Measurements from ENCODE around the gene HOXA3. TPM values are rescaled to one million over a fixed set of nuclear protein-coding genes. Genes with fewer than 3 reads are reported as not detected.

Gene HOXA3
- total RNA-seq, 1 donor from 2014 or later = 12.1 TPM

- H3K4me1 Mint-ChIP-seq (ENCODE audit: low read depth) = peaks cover 70% of the 10 kb centered on the region
- no peaks in the 10 kb centered on the region for H3K9me3 Mint-ChIP-seq (ENCODE audit: low read depth)
- H3K36me3 Mint-ChIP-seq (ENCODE audit: low read depth) = peaks cover 20% of the 10 kb centered on the region
- TF ChIP-seq CTCF (IDR thresholded peaks at IDR 0.05) = peak; percentile 4
- DNase-seq (ENCODE audit: low spot score) = no peak
- H3K27me3 Mint-ChIP-seq (ENCODE audit: low read depth) = peaks cover 48% of the 10 kb centered on the region
- peak overlapping the region; percentile 99 for H3K27ac Mint-ChIP-seq (ENCODE audit: unreplicated experiment)
- peak overlapping the region; percentile 96 for H3K4me3 Mint-ChIP-seq (ENCODE audit: unreplicated experiment)
Observed at GRCh38 chr7:27098578-27099451, 53.6 kb downstream of the HOXA3 start.

DNA sequence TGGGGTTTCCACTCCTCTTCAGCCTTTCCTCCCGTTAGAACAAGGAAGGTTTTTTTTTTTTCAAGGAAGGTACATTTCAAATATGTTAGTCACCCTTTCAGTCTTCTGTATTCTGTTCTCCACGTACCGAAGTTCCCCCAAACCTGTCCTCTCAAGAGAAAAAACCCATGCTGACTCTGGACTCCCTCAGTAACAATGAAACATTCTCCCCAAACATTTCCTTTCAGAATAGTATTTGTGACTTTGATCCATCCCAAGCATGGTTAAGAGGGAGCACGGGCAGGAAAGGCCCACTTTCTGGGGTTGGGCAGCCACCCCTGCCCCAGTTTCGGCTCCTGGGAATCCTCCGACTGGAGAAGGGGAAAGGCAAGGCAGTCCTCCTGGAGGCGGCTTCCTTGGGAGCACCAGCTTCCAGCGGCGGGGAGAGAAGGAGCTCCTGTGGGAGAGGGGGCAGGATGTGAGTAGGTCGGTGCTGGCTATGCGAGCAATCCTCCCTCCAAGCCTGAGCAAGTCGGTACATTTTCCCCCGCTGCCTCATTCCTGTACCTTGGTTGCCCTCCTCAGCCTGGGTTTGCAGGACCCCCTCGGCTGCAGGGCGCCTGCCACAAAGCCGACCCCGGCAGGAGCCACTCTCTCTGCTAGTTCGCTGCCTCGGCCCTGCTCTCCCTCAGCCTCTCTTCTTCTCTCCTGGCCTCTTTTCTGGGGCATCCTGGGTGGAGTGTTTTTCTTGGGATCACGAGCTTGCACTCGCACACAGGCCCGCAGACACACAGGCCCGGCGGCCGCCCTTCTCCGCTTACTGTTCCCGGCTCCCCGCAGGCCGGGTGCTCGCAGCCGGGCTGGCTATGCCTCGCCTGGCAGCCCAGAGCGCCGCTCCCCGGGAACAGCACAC is 54.5 kb downstream of the HOXA3 start:
- Mint-ChIP-seq H3K4me1 (ENCODE audit: low read depth) (peaks cover 61% of the 10 kb centered on the region), H3K9me3 (ENCODE audit: low read depth) (no peaks in the 10 kb centered on the region), H3K36me3 (ENCODE audit: low read depth) (peaks cover 20% of the 10 kb centered on the region), H3K27me3 (ENCODE audit: low read depth) (peaks cover 45% of the 10 kb centered on the region), H3K27ac (ENCODE audit: unreplicated experiment) (peak overlapping the region; percentile 99), H3K4me3 (ENCODE audit: unreplicated experiment) (peak overlapping the region; percentile 96)
- no peak for DNase-seq (ENCODE audit: low spot score)
- TF ChIP-seq CTCF (IDR thresholded peaks at IDR 0.05) = peak; percentile 20

DNA sequence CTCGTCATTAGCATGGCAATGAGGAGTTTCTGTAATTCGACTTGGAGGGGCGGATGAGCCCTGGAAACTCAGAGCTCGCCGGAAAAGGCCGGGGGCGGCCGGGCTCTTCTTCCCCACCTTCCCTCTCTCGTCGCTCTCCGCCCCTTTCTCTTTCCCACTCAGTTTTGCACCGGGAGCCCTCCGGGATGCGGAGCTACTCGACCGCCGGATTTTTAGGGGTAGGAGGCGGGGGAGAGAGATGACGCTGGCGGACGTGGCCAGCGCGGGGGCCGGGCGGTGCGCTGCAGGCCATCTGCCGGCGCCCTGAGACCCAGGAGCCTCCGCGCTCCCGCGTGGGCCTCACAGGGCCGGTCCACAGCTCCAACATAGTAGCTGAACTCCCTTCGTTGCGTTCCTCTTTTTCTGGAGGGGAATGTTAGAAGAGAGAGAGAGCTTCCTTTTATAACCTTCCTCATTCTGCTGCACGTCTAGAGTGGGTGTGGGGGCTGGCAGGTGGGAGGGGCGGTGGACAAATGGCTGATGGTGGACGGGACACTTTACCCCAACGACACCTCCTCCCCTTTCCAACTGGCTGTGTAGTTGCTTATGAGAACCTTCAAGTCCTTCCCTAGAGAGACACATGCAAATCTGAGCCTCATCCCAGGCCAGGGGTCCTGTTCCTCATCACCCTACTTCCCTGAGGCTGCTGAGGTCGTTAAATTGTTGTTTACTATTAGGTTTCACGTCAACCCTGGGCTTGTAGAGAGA is 55.4 kb downstream of the HOXA3 start:
- Mint-ChIP-seq H3K4me1 (ENCODE audit: low read depth) (peaks cover 53% of the 10 kb centered on the region), H3K9me3 (ENCODE audit: low read depth) (no peaks in the 10 kb centered on the region), H3K27me3 (ENCODE audit: low read depth) (peaks cover 50% of the 10 kb centered on the region), H3K4me3 (ENCODE audit: unreplicated experiment) (peak overlapping the region; percentile 96), H3K36me3 (ENCODE audit: low read depth) (peaks cover 20% of the 10 kb centered on the region), H3K27ac (ENCODE audit: unreplicated experiment) (peak overlapping the region; percentile 99)
- DNase-seq (ENCODE audit: low spot score) = no peak
- no peak for TF ChIP-seq CTCF (IDR thresholded peaks at IDR 0.05)

- no peak for DNase-seq (ENCODE audit: low spot score)
- peaks cover 51% of the 10 kb centered on the region for H3K27me3 Mint-ChIP-seq (ENCODE audit: low read depth)
- H3K4me1 Mint-ChIP-seq (ENCODE audit: low read depth) = peaks cover 46% of the 10 kb centered on the region
- H3K4me3 Mint-ChIP-seq (ENCODE audit: unreplicated experiment) = peak within 1 kb of the TSS; percentile 96
- no peak for TF ChIP-seq CTCF (IDR thresholded peaks at IDR 0.05)
- no peaks in the 10 kb centered on the region for H3K9me3 Mint-ChIP-seq (ENCODE audit: low read depth)
- peak within 1 kb of the TSS; percentile 99 for H3K27ac Mint-ChIP-seq (ENCODE audit: unreplicated experiment)
- peaks cover 14% of the 10 kb centered on the region for H3K36me3 Mint-ChIP-seq (ENCODE audit: low read depth)
Observed at GRCh38 chr7:27095897-27096767, 56.3 kb downstream of the HOXA3 start, which contains the start of gene HOXA1. Gene HOXA1 (minus strand): TSS chr7:27096000. CDS start chr7:27095912, 88 bp downstream.
